GM12878 (cell line): Measurements from ENCODE around the gene REV1. TPM values are rescaled to one million over a fixed set of nuclear protein-coding genes. Genes with fewer than 3 reads are reported as not detected.
"Not testable (repeated sequence)": the region's sequence is repeated elsewhere in the genome, so short reads cannot be mapped to it uniquely, and the experiment has no call there.

ENCODE experiments used
- ATAC-seq: fragments of 200-7000 bp; cut with Tn5 transposase; 3 replicates; pipeline ENCODE4 v1.9.1; 2020; ENCODE audit warnings: mild to moderate bottlenecking, moderate library complexity
- BruUV-seq: library from RNA; stranded (reverse); fragments of 400-500 nt; replicated peaks from 2 replicates; lab custom pipeline; 2021; lab: Mats Ljungman, UMichigan
- CTCF ChIA-PET: fragments of 300-600 bp; sonication (Branson Sonifier 250); formaldehyde crosslinking; extraction: SDS; loops from one replicate; lab custom pipeline; 2021; ENCODE audit warnings: inconsistent platforms; lab: Yijun Ruan, JAX
- POLR2A ChIA-PET: fragments of 350-600 bp; formaldehyde crosslinking; extraction: SDS; loops from one replicate; lab custom pipeline; 2021; ENCODE audit warnings: inconsistent platforms; lab: Charles Lee
- RAD21 ChIA-PET: fragments of 300-600 bp; sonication (Branson Sonifier 250); formaldehyde crosslinking; loops from one replicate; lab custom pipeline; 2023; ENCODE audit warnings: antibody characterized with exemption; ENCODE audit not compliant: unreplicated experiment; lab: Charles Lee
- SMC1A ChIA-PET: fragments of 300-600 bp; sonication (Branson Sonifier 250); formaldehyde crosslinking; loops from one replicate; lab custom pipeline; 2023; ENCODE audit not compliant: unreplicated experiment, uncharacterized antibody; lab: Charles Lee
- DNase-seq: peaks from one replicate; pipeline ENCODE4 v3.0.0-alpha.2; 2011; ENCODE audit warnings: low read depth, low spot score
- FAIRE-seq: peaks from 3 replicates; lab custom pipeline; 2011; peaks lifted over from hg19 to GRCh38; lab: Jason Lieb, UNC
- H2AFZ ChIP-seq: 2 replicates; pipeline ENCODE4 v1.6.0; 2011; ENCODE audit warnings: low read depth, low read length, control low read depth; ENCODE audit not compliant: control insufficient read depth
- H3K27ac ChIP-seq: 2 replicates; pipeline ENCODE4 v1.5.1; 2011; ENCODE audit warnings: control low read depth; ENCODE audit not compliant: control insufficient read depth, insufficient read depth
- H3K27me3 ChIP-seq, 2 experiments: replicated peaks in 1 of 2; 2 replicates each; pipeline versions ENCODE4 v1.6.0 to v1.6.1; 2011; ENCODE audit warnings: low read length in 1 of 2; ENCODE audit not compliant: control insufficient read depth in 2 of 2, insufficient read depth in 2 of 2
- H3K36me3 ChIP-seq, 2 experiments: 2 replicates each; pipeline ENCODE4 v1.5.1; 2011; ENCODE audit warnings: low read length in 1 of 2; ENCODE audit not compliant: control insufficient read depth in 2 of 2, insufficient read depth in 2 of 2
- H3K4me1 ChIP-seq: 2 replicates; pipeline ENCODE4 v1.6.1; 2011; ENCODE audit warnings: mild to moderate bottlenecking, low read length, moderate library complexity, mixed read lengths; ENCODE audit not compliant: control insufficient read depth, insufficient read depth
- H3K4me2 ChIP-seq: 2 replicates; pipeline ENCODE4 v1.6.0; 2011; ENCODE audit warnings: control low read depth; ENCODE audit not compliant: control insufficient read depth, insufficient read depth
- H3K4me3 ChIP-seq: fragments of 200-600 bp; sonication (generic); 2 replicates; pipeline ENCODE4 v1.5.1; 2016
- H3K79me2 ChIP-seq: 2 replicates; pipeline ENCODE4 v1.6.0; 2011; ENCODE audit warnings: low read length; ENCODE audit not compliant: control insufficient read depth, insufficient read depth
- H3K9ac ChIP-seq: 2 replicates; pipeline ENCODE4 v1.8.0; 2011; ENCODE audit warnings: low read length, control low read depth, mixed read lengths; ENCODE audit not compliant: control insufficient read depth, insufficient read depth
- H3K9me3 ChIP-seq: replicated peaks from 3 replicates; pipeline ENCODE4 v1.5.1; 2011; ENCODE audit warnings: mild to moderate bottlenecking, low read length; ENCODE audit not compliant: control insufficient read depth, insufficient read depth
- H4K20me1 ChIP-seq: 2 replicates; pipeline ENCODE4 v1.6.0; 2011; ENCODE audit not compliant: control insufficient read depth, insufficient read depth
- ASH2L ChIP-seq: fragments of 300-600, 200-600 bp; sonication (generic); IDR thresholded peaks from 2 replicates; pipeline ENCODE4 v1.6.1; 2017; ENCODE audit warnings: low read depth, mild to moderate bottlenecking, borderline replicate concordance
- ESRRA ChIP-seq: IDR thresholded peaks from 2 replicates; pipeline ENCODE4 v1.6.1; 2012; ENCODE audit warnings: mild to moderate bottlenecking, low read length, improper control_type of control experiment
- KLF5 ChIP-seq: fragments of 450-650 bp; IDR thresholded peaks from 2 replicates; pipeline ENCODE4 v1.6.1; 2014; ENCODE audit warnings: mild to moderate bottlenecking; ENCODE audit not compliant: partially characterized antibody
- NR2C1 ChIP-seq: fragments of 450-650 bp; IDR thresholded peaks from 2 replicates; pipeline ENCODE4 v1.6.1; 2017; ENCODE audit warnings: antibody characterized with exemption, mild to moderate bottlenecking, moderate library complexity
- TCF3 ChIP-seq: IDR thresholded peaks from 2 replicates; pipeline ENCODE4 v1.6.1; 2012; ENCODE audit warnings: low read depth, mild to moderate bottlenecking, low read length, borderline replicate concordance; ENCODE audit not compliant: insufficient read depth
- ZNF217 ChIP-seq: fragments of 450-650 bp; IDR thresholded peaks from 2 replicates; pipeline ENCODE4 v1.6.1; 2017; ENCODE audit warnings: antibody characterized with exemption, mild to moderate bottlenecking
- ZNF384 ChIP-seq: IDR thresholded peaks from 2 replicates; pipeline ENCODE4 v1.6.1; 2012; ENCODE audit warnings: low read depth, mild to moderate bottlenecking, low read length, improper control_type of control experiment, borderline replicate concordance
- WGBS: methylation state at CpG from one replicate; pipeline ENCODE4 v1.1.6; 2016; ENCODE audit warnings: low lambda C conversion rate; ENCODE audit not compliant: insufficient replicate concordance, insufficient coverage; ENCODE audit errors: missing lambda C conversion rate; 5-methylcytosine and 5-hydroxymethylcytosine counted together
- in situ Hi-C: fragments of 300-500 bp; cut with MboI; formaldehyde crosslinking; loops from 9 replicates; pipeline ENCODE4 v1.14.3; 2018; ENCODE audit warnings: mixed read lengths
- intact Hi-C: fragments of 100-400 bp; cut with micrococcal nuclease; formaldehyde crosslinking; loops from one replicate; pipeline ENCODE4 v1.14.2; 2022; ENCODE audit not compliant: unreplicated experiment
- polyA plus RNA-seq, 11 experiments: library from polyadenylated mRNA; depleted of rRNA in 4 of 11; unstranded in 6 of 11; stranded (reverse) in 5 of 11; fragments of >200 nt; fragmentation: Nextera tagmentation in 4 of 11; fragmentation: Illumina TruSeq in 1 of 11; extraction: Ambion mirVana in 4 of 11; extraction: Trizol in 1 of 11; gene quantifications; 1 replicate in 1 of 11; 2 replicates in 10 of 11; pipeline versions ENCODE4 v1.2.1 to v1.2.3, GENCODE V29; 2011 to 2016; ENCODE audit warnings: inconsistent platforms in 2 of 11, missing spikeins in 2 of 11, low read depth in 1 of 11
- total RNA-seq, 4 experiments: library from RNA; depleted of rRNA in 3 of 4; stranded (reverse); fragments of >200 nt in 3 of 4; fragmentation: Illumina TruSeq in 1 of 4; extraction: Trizol in 1 of 4; gene quantifications; 2 replicates each; pipeline versions ENCODE4 v1.2.1 to v1.2.3, GENCODE V29; 2013 to 2021
- TF ChIP-seq, protein P1 (sequence below): fragments of 450-650 bp; IDR thresholded peaks from 2 replicates; pipeline ENCODE4 v1.6.1; 2017; ENCODE audit warnings: low read depth, mild to moderate bottlenecking, moderate library complexity

The REV1 gene
- total and polyA plus RNA-seq, 10 of the 15 experiments (the other 5 are each of a cell fraction or from before 2014, with no cell fraction given), result 11.3 to 46.8 (median 29.0) TPM

GRCh38 chr2:99477054-99477453 lies 12.8 kb downstream of the REV1 start:
- ChIA-PET CTCF (no interaction called here), SMC1A (no interaction called here), POLR2A (no interaction called here), RAD21 (no interaction called here)
- H3K36me3 ChIP-seq, result peaks cover 0 to 5% of the 10 kb centered on the region in 2 experiments; a peak in 1 of 4 replicates
- DNase-seq (no peak), FAIRE-seq (no peak), ATAC-seq (no peak)
- H3K4me3 ChIP-seq, result no peak overlapping the region
- peaks cover 2% of the 10 kb centered on the region; the same call in 2 of the 3 replicates for H3K9me3 ChIP-seq
- no peak overlapping the region for H3K9ac ChIP-seq
- BruUV-seq, result no TSS peak
- H4K20me1 ChIP-seq, result no peaks in the 10 kb centered on the region
- TF ChIP-seq, protein P1, sequence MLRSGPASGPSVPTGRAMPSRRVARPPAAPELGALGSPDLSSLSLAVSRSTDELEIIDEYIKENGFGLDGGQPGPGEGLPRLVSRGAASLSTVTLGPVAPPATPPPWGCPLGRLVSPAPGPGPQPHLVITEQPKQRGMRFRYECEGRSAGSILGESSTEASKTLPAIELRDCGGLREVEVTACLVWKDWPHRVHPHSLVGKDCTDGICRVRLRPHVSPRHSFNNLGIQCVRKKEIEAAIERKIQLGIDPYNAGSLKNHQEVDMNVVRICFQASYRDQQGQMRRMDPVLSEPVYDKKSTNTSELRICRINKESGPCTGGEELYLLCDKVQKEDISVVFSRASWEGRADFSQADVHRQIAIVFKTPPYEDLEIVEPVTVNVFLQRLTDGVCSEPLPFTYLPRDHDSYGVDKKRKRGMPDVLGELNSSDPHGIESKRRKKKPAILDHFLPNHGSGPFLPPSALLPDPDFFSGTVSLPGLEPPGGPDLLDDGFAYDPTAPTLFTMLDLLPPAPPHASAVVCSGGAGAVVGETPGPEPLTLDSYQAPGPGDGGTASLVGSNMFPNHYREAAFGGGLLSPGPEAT, result no peak
- peaks cover 6% of the 10 kb centered on the region; the same call in 1 of the 2 replicates for H3K4me1 ChIP-seq
- no peak overlapping the region for H3K4me2 ChIP-seq
- intact Hi-C loops (no loop called here), in situ Hi-C loops (loop anchor here (25.0 kb wide), 1 partner anchor 290 kb away; the partner anchor contains the start of genes MITD1 and MRPL30)
- H3K27me3 ChIP-seq, result no peaks in the 10 kb centered on the region
- over 99% methylated on average over 6 of the region's 6 CpGs for WGBS
- H2AFZ ChIP-seq, result no peak overlapping the region
- peaks cover 88% of the 10 kb centered on the region for H3K79me2 ChIP-seq
- H3K27ac ChIP-seq, result no peak overlapping the region

DNA sequence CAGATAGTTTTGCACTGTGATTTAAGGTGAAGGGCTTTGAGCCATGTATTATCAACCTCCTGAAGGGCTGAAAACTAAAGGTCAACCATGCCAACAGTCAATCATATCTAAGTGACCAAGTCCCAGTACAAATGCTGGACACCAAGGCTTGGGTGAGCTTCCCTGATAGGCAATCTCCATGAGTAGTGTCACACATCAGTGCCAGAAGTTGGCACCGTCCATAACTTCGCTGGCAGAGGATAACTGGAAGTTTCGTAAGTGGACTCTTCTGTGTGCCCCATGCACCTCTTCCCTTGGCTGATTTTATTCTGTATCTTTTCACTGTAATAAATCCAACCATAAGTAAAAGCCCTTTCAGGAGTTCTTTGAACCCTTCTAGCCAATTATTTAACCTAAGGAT lies 13.2 kb downstream of the REV1 start:
- no peak overlapping the region for H2AFZ ChIP-seq
- FAIRE-seq, result no peak
- no peak overlapping the region for H3K27ac ChIP-seq
- BruUV-seq, result no TSS peak
- in situ Hi-C loops, result loop anchor here (25.0 kb wide), 1 partner anchor 289 kb away; the partner anchor contains the start of genes MITD1 and MRPL30
- ATAC-seq, result no peak
- ChIA-PET POLR2A (no interaction called here), CTCF (no interaction called here), SMC1A (no interaction called here)
- H3K36me3 ChIP-seq, result peaks cover 0 to 5% of the 10 kb centered on the region in 2 experiments; a peak in 1 of 4 replicates
- H3K4me1 ChIP-seq, result peaks cover 6% of the 10 kb centered on the region; the same call in 1 of the 2 replicates
- peaks cover 88% of the 10 kb centered on the region for H3K79me2 ChIP-seq
- TF ChIP-seq ZNF384, result no peak
- TF ChIP-seq ZNF217, result no peak
- no peak for TF ChIP-seq ASH2L
- TF ChIP-seq TCF3, result no peak
- TF ChIP-seq NR2C1, result no peak
- TF ChIP-seq ESRRA, result no peak
- no peak for TF ChIP-seq KLF5
- TF ChIP-seq, all 136 proteins: peak for 0
- Histone ChIP-seq H3K9me3 (no peaks in the 10 kb centered on the region), H3K4me2 (no peak overlapping the region), H3K27me3 (no peaks in the 10 kb centered on the region), H4K20me1 (no peaks in the 10 kb centered on the region), H3K9ac (no peak overlapping the region), H3K4me3 (no peak overlapping the region)
- RAD21 ChIA-PET, result no interaction called here
- intact Hi-C loops, result no loop called here
- DNase-seq, result no peak
- 99% methylated on average over 3 of the region's 3 CpGs for WGBS

GRCh38 chr2:99475095-99475494 lies 14.7 kb downstream of the REV1 start:
- H3K9me3 ChIP-seq, H3K9ac ChIP-seq, H3K27me3 ChIP-seq, RAD21 ChIA-PET, ATAC-seq, FAIRE-seq, BruUV-seq, CTCF ChIA-PET, H3K4me3 ChIP-seq, H2AFZ ChIP-seq, intact Hi-C loops, DNase-seq, H4K20me1 ChIP-seq, SMC1A ChIA-PET, H3K36me3 ChIP-seq, POLR2A ChIA-PET, H3K4me2 ChIP-seq, H3K27ac ChIP-seq, H3K4me1 ChIP-seq: not testable (repeated sequence)
- in situ Hi-C loops, result loop anchor here (25.0 kb wide), 1 partner anchor 288 kb away; the partner anchor contains the start of genes MITD1 and MRPL30
- WGBS, result 100% methylated on average over 4 of the region's 4 CpGs
- H3K79me2 ChIP-seq, result peaks cover 84% of the 10 kb centered on the region
